ENCODE results near the gene NTM. TPM values are rescaled to one million over a fixed set of nuclear protein-coding genes. Genes with fewer than 3 reads are reported as not detected.
"Not testable (repeated sequence)": the region's sequence is repeated elsewhere in the genome, so short reads cannot be mapped to it uniquely, and the experiment has no call there.

The NTM gene
- total RNA-seq, 6 donors from 2014 or later: 4.1 to 151 (median 115) TPM

- Histone ChIP-seq H3K27me3 (peaks cover 0 to 17% (median 3%) of the 10 kb centered on the region in 4 donors), H3K36me3 (no peaks in the 10 kb centered on the region), H3K9me3 (no peaks in the 10 kb centered on the region), H3K4me3 (no peak overlapping the region), H3K27ac (no peak overlapping the region), H3K4me1 (peaks cover 0 to 14% (median 3%) of the 10 kb centered on the region in 4 donors)
- DNase-seq (no peak), ATAC-seq (ENCODE audit: low FRiP score in 2 of 2) (no peak)
- 56 to 60% methylated on average over 10 of the region's 10 CpGs for WGBS, 2 donors
- TF ChIP-seq POLR2AphosphoS5 (IDR thresholded peaks at IDR 0.05) (no peak), EP300 (IDR thresholded peaks at IDR 0.05) (no peak), POLR2A (IDR thresholded peaks at IDR 0.05) (no peak), CTCF (IDR thresholded peaks at IDR 0.05) (no peak)
Observed at GRCh38 chr11:131909426-131910177, 539.2 kb downstream of the NTM start.

GRCh38 chr11:131910178-131910522 lies 539.7 kb downstream of the NTM start:
- peaks cover 0 to 14% (median 3%) of the 10 kb centered on the region in 4 donors for H3K4me1 ChIP-seq
- peaks cover 0 to 17% (median 3%) of the 10 kb centered on the region in 4 donors for H3K27me3 ChIP-seq
- H3K9me3 ChIP-seq: no peaks in the 10 kb centered on the region
- ATAC-seq (ENCODE audit: low FRiP score in 2 of 2): no peak
- H3K4me3 ChIP-seq: peak overlapping the region in 2 of 4 donors; percentile 14 to 34
- H3K36me3 ChIP-seq: no peaks in the 10 kb centered on the region
- 11 to 20% methylated on average over 12 to 15 of the region's 21 CpGs for WGBS, 2 donors
- H3K27ac ChIP-seq: no peak overlapping the region
- no peak for DNase-seq
- no peak for TF ChIP-seq CTCF (IDR thresholded peaks at IDR 0.05)
- no peak for TF ChIP-seq POLR2A (IDR thresholded peaks at IDR 0.05)
- no peak for TF ChIP-seq EP300 (IDR thresholded peaks at IDR 0.05)
- TF ChIP-seq POLR2AphosphoS5 (IDR thresholded peaks at IDR 0.05): no peak

- Histone ChIP-seq H3K27me3 (peaks cover 0 to 17% (median 3%) of the 10 kb centered on the region in 4 donors), H3K27ac (no peak overlapping the region), H3K4me3 (peak overlapping the region in 3 of 4 donors; percentile 14 to 34 (median 31)), H3K4me1 (peaks cover 0 to 14% (median 3%) of the 10 kb centered on the region in 4 donors), H3K9me3 (no peaks in the 10 kb centered on the region), H3K36me3 (no peaks in the 10 kb centered on the region)
- DNase-seq: peak in 1 of 2 donors; percentile 87
- 0 to 2% methylated on average over 5 to 72 of the region's 105 CpGs for WGBS, 2 donors
- peak in 1 of 2 donors; percentile 68 for ATAC-seq (ENCODE audit: low FRiP score in 2 of 2)
- no peak for TF ChIP-seq EP300 (IDR thresholded peaks at IDR 0.05)
- TF ChIP-seq POLR2AphosphoS5 (IDR thresholded peaks at IDR 0.05): no peak
- no peak for TF ChIP-seq CTCF (IDR thresholded peaks at IDR 0.05)
- no peak for TF ChIP-seq POLR2A (IDR thresholded peaks at IDR 0.05)
Observed at GRCh38 chr11:131910523-131911387, 540.3 kb downstream of the NTM start.

- peak in 1 of 2 donors; percentile 49 for DNase-seq
- peak in 1 of 6 experiments; percentile 15 for TF ChIP-seq CTCF (IDR thresholded peaks at IDR 0.05)
- H3K36me3 ChIP-seq, H3K27ac ChIP-seq, H3K9me3 ChIP-seq: not testable (repeated sequence)
- Histone ChIP-seq H3K4me1 (peaks cover 0 to 14% (median 3%) of the 10 kb centered on the region in 4 donors), H3K4me3 (peak overlapping the region in 3 of 4 donors; percentile 14 to 34 (median 31)), H3K27me3 (peaks cover 0 to 17% (median 3%) of the 10 kb centered on the region in 4 donors)
- WGBS, 2 donors: 14 to 19% methylated on average over 23 to 24 of the region's 36 CpGs
- ATAC-seq (ENCODE audit: low FRiP score in 2 of 2): peak in 1 of 2 donors; percentile 81
Observed at GRCh38 chr11:131911388-131912032, 541.1 kb downstream of the NTM start.
